AG04449 (cell line): ENCODE results near the gene LINGO1.
A peak's percentile ranks its signal among the peaks of the same experiment; 100 is the strongest.

ENCODE experiments used
- CTCF ChIA-PET: fragments of 350-600 bp; formaldehyde crosslinking; extraction: SDS; loops from one replicate; lab custom pipeline; 2021; ENCODE audit warnings: antibody characterized with exemption; lab: Yijun Ruan, JAX
- POLR2A ChIA-PET: fragments of 400-600, 350-600 bp; formaldehyde crosslinking; extraction: SDS; loops from one replicate; lab custom pipeline; 2020; ENCODE audit warnings: antibody characterized with exemption, inconsistent platforms; lab: Yijun Ruan, JAX
- DNase-seq: peaks from one replicate; pipeline ENCODE4 v3.0.0-alpha.2; 2010; ENCODE audit warnings: low read depth, low spot score
- H3K4me3 ChIP-seq: 2 replicates; pipeline ENCODE4 v1.5.1; 2011; ENCODE audit warnings: low read depth, mild to moderate bottlenecking, control low read depth, low read length
- CTCF ChIP-seq: IDR thresholded peaks from one replicate; pipeline ENCODE4 v1.5.1; 2011; ENCODE audit warnings: mild to moderate bottlenecking, moderate library complexity, low read length, control low read depth, inconsistent platforms; ENCODE audit not compliant: insufficient read depth; ENCODE audit errors: missing control alignments

LINGO1 gene

GRCh38 chr15:77621847-77622208 is 10.9 kb downstream of the LINGO1 start:
- CTCF ChIA-PET: interaction anchor here (1.2 to 9.9 kb wide), 4 partner anchors 10 to 199 kb away, joined by 3 to 100 read pairs (median 42); partner anchors contain the start of gene LINGO1
- H3K4me3 ChIP-seq: no peak overlapping the region
- POLR2A ChIA-PET: no interaction called here
- no peak for DNase-seq
- no peak for TF ChIP-seq CTCF

- no peak overlapping the region for H3K4me3 ChIP-seq
- DNase-seq: no peak
- ChIA-PET CTCF (interaction anchor here (8.4 to 9.9 kb wide), 2 partner anchors 14 to 15 kb away, joined by 76 to 100 read pairs; partner anchors contain the start of gene LINGO1), POLR2A (no interaction called here)
- TF ChIP-seq CTCF: no peak
Observed at GRCh38 chr15:77620960-77621647, 11.6 kb downstream of the LINGO1 start.

- ChIA-PET POLR2A (no interaction called here), CTCF (interaction anchor here (2.3 to 9.9 kb wide), 3 partner anchors 10 to 15 kb away, joined by 6 to 100 read pairs (median 76); partner anchors contain the start of gene LINGO1)
- no peak overlapping the region for H3K4me3 ChIP-seq
- DNase-seq: no peak
- TF ChIP-seq CTCF: no peak
Observed at GRCh38 chr15:77620297-77620696, 12.4 kb downstream of the LINGO1 start.

GRCh38 chr15:77619883-77620282 is 12.8 kb downstream of the LINGO1 start:
- no peak for TF ChIP-seq CTCF
- POLR2A ChIA-PET: no interaction called here
- CTCF ChIA-PET: interaction anchor here (2.3 to 9.9 kb wide), 3 partner anchors 11 to 15 kb away, joined by 6 to 100 read pairs (median 76); partner anchors contain the start of gene LINGO1
- no peak overlapping the region for H3K4me3 ChIP-seq
- DNase-seq: no peak

- CTCF ChIA-PET: interaction anchor here (1.0 to 9.9 kb wide), 8 partner anchors 9 to 204 kb away, joined by 3 to 100 read pairs (median 8); partner anchors contain the start of gene LINGO1
- POLR2A ChIA-PET: no interaction called here
- TF ChIP-seq CTCF: peak; percentile 29
- no peak for DNase-seq
- no peak overlapping the region for H3K4me3 ChIP-seq
Observed at GRCh38 chr15:77617476-77618230, 15.1 kb downstream of the LINGO1 start.

GRCh38 chr15:77616072-77616471 is 16.6 kb downstream of the LINGO1 start:
- no peak for TF ChIP-seq CTCF
- H3K4me3 ChIP-seq: no peak overlapping the region
- POLR2A ChIA-PET: no interaction called here
- CTCF ChIA-PET: interaction anchor here (1.1 to 9.9 kb wide), 5 partner anchors 10 to 19 kb away, joined by 3 to 100 read pairs (median 8); partner anchors contain the start of gene LINGO1
- DNase-seq: no peak
